H1 (cell line): ENCODE measurements around the gene MGMT. TPM values are rescaled to one million over a fixed set of nuclear protein-coding genes. Genes with fewer than 3 reads are reported as not detected.

Source experiments
- CTCF ChIA-PET: fragments of 300-600 bp; sonication (Branson Sonifier 250); formaldehyde crosslinking; loops from one replicate; lab custom pipeline; 2021; ENCODE audit not compliant: partially characterized antibody; lab: Charles Lee
- POLR2A ChIA-PET: fragments of 300-600 bp; sonication (Branson Sonifier 250); formaldehyde crosslinking; loops from one replicate; lab custom pipeline; 2021; ENCODE audit warnings: inconsistent platforms; ENCODE audit not compliant: partially characterized antibody; lab: Charles Lee
- DNase-seq, 2 experiments: peaks; one replicate each; pipeline versions ENCODE4 v3.0.0 to v3.0.0-alpha.2; 2010 to 2022; ENCODE audit warnings: low spot score in 2 of 2, low read depth in 1 of 2, mixed read lengths in 1 of 2
- FAIRE-seq: peaks from 2 replicates; lab custom pipeline; 2011; peaks lifted over from hg19 to GRCh38; lab: Jason Lieb, UNC
- H2AFZ ChIP-seq: 2 replicates; pipeline ENCODE4 v1.8.1; 2012; ENCODE audit warnings: low read length, inconsistent platforms
- H2AK5ac ChIP-seq: 2 replicates; pipeline ENCODE4 v1.6.1; 2013; ENCODE audit warnings: low read depth, low read length
- H2BK120ac ChIP-seq: replicated peaks from 2 replicates; pipeline ENCODE3; 2013; ENCODE audit warnings: low read depth, low read length, inconsistent platforms
- H2BK12ac ChIP-seq: 2 replicates; pipeline ENCODE4 v1.6.1; 2013; ENCODE audit warnings: low read depth, low read length
- H2BK15ac ChIP-seq: 2 replicates; pipeline ENCODE4 v1.6.1; 2013; ENCODE audit warnings: low read length
- H2BK20ac ChIP-seq: 2 replicates; pipeline ENCODE4 v1.6.1; 2013; ENCODE audit warnings: low read length
- H2BK5ac ChIP-seq: 2 replicates; pipeline ENCODE4 v1.6.1; 2013; ENCODE audit warnings: low read depth, low read length
- H3K14ac ChIP-seq: 2 replicates; pipeline ENCODE4 v1.6.1; 2013; ENCODE audit warnings: inconsistent platforms; ENCODE audit not compliant: insufficient read length
- H3K18ac ChIP-seq: 2 replicates; pipeline ENCODE4 v1.6.1; 2013; ENCODE audit warnings: low read length; ENCODE audit errors: extremely low read depth
- H3K23ac ChIP-seq: 2 replicates; pipeline ENCODE4 v1.6.1; 2013; ENCODE audit warnings: inconsistent platforms; ENCODE audit not compliant: insufficient read length
- H3K23me2 ChIP-seq: 2 replicates; pipeline ENCODE4 v1.6.1; 2013; ENCODE audit warnings: low read depth, low read length
- H3K27ac ChIP-seq: 2 replicates; pipeline ENCODE4 v1.6.1; 2011; ENCODE audit warnings: low read depth, low read length, inconsistent platforms
- H3K27me3 ChIP-seq, 4 experiments: replicated peaks in 1 of 4; 1 replicate in 1 of 4; 2 replicates in 3 of 4; pipeline versions ENCODE4 v1.6.1 to v1.8.1; 2011 to 2013; ENCODE audit warnings: low read length in 3 of 4, mild to moderate bottlenecking in 3 of 4, inconsistent platforms in 2 of 4, mixed read lengths in 2 of 4, moderate library complexity in 1 of 4; ENCODE audit not compliant: control insufficient read depth in 3 of 4, insufficient read depth in 3 of 4; ENCODE audit errors: extremely low read depth in 1 of 4
- H3K36me3 ChIP-seq, 4 experiments: 2 replicates each; pipeline versions ENCODE4 v1.6.1 to v1.8.1; 2011 to 2013; ENCODE audit warnings: mild to moderate bottlenecking in 4 of 4, low read length in 3 of 4, moderate library complexity in 2 of 4, control low read depth in 1 of 4, inconsistent platforms in 1 of 4; ENCODE audit not compliant: insufficient read depth in 4 of 4, control insufficient read depth in 2 of 4
- H3K4ac ChIP-seq: replicated peaks from 2 replicates; pipeline ENCODE3; 2013; ENCODE audit warnings: low read length, low read depth, mixed read lengths, inconsistent platforms; ENCODE audit not compliant: insufficient read length
- H3K4me1 ChIP-seq, 4 experiments: replicated peaks in 1 of 4; 1 replicate in 1 of 4; 2 replicates in 3 of 4; pipeline versions ENCODE4 v1.6.1 to v1.8.1; 2011 to 2013; ENCODE audit warnings: low read length in 3 of 4, inconsistent platforms in 2 of 4, mixed read lengths in 1 of 4; ENCODE audit not compliant: insufficient read depth in 4 of 4, control insufficient read depth in 3 of 4
- H3K4me2 ChIP-seq, 2 experiments: 2 replicates each; pipeline versions ENCODE4 v1.6.1 to v1.8.1; 2011 to 2013; ENCODE audit warnings: low read depth in 2 of 2, low read length in 2 of 2, control low read depth in 1 of 2, inconsistent platforms in 1 of 2, mild to moderate bottlenecking in 1 of 2; ENCODE audit not compliant: insufficient read depth in 1 of 2
- H3K4me3 ChIP-seq, 4 experiments: fragments of 200-600, 300-600 bp in 1 of 4; sonication (generic), shearing (Covaris generic), sonication (Bioruptor Twin) in 1 of 4; 2 replicates each; pipeline versions ENCODE4 v1.5.1 to v1.8.1; 2011 to 2016; ENCODE audit warnings: low read length in 4 of 4, low read depth in 3 of 4, control low read depth in 2 of 4, inconsistent platforms in 2 of 4, mild to moderate bottlenecking in 2 of 4, mixed read lengths in 1 of 4, moderate library complexity in 1 of 4; ENCODE audit not compliant: insufficient read depth in 2 of 4; ENCODE audit errors: extremely low read depth in 1 of 4
- H3K56ac ChIP-seq: replicated peaks from 2 replicates; pipeline ENCODE3; 2013; ENCODE audit warnings: low read depth, mild to moderate bottlenecking, mixed read lengths, low read length, inconsistent platforms; ENCODE audit not compliant: insufficient read length
- H3K79me1 ChIP-seq: 2 replicates; pipeline ENCODE4 v1.6.1; 2013; ENCODE audit warnings: low read depth, low read length, control low read depth
- H3K79me2 ChIP-seq, 2 experiments: 2 replicates each; pipeline versions ENCODE4 v1.6.1 to v1.8.1; 2012 to 2013; ENCODE audit warnings: low read length in 2 of 2, mild to moderate bottlenecking in 2 of 2, inconsistent platforms in 1 of 2; ENCODE audit not compliant: insufficient read depth in 2 of 2, control insufficient read depth in 1 of 2
- H3K9ac ChIP-seq, 4 experiments: replicated peaks in 1 of 4; 1 replicate in 1 of 4; 2 replicates in 3 of 4; pipeline versions ENCODE4 v1.6.1 to v1.8.1; 2011 to 2013; ENCODE audit warnings: low read depth in 3 of 4, low read length in 3 of 4, control low read depth in 2 of 4, mild to moderate bottlenecking in 2 of 4, moderate library complexity in 2 of 4, inconsistent platforms in 1 of 4; ENCODE audit errors: extremely low read depth in 1 of 4
- H3K9me3 ChIP-seq, 2 experiments: 2 replicates each; pipeline versions ENCODE4 v1.6.1 to v1.8.1; 2012 to 2013; ENCODE audit warnings: mild to moderate bottlenecking in 2 of 2, moderate library complexity in 2 of 2, control low read depth in 1 of 2, inconsistent platforms in 1 of 2, low read depth in 1 of 2, low read length in 1 of 2, mixed read lengths in 1 of 2; ENCODE audit not compliant: insufficient read depth in 2 of 2
- H4K20me1 ChIP-seq, 2 experiments: replicated peaks in 1 of 2; 2 replicates each; pipeline versions ENCODE3 to v1.8.1; 2011 to 2013; ENCODE audit warnings: inconsistent platforms in 2 of 2, low read length in 2 of 2, mild to moderate bottlenecking in 1 of 2; ENCODE audit not compliant: insufficient read depth in 2 of 2, control insufficient read depth in 1 of 2
- H4K5ac ChIP-seq: 2 replicates; pipeline ENCODE4 v1.6.1; 2013; ENCODE audit warnings: low read length, low read depth, mixed read lengths, inconsistent platforms; ENCODE audit not compliant: insufficient read length
- H4K8ac ChIP-seq: 2 replicates; pipeline ENCODE4 v1.8.0; 2013; ENCODE audit warnings: mild to moderate bottlenecking, moderate library complexity, low read length, inconsistent platforms; ENCODE audit not compliant: insufficient read depth; ENCODE audit errors: extremely low read depth
- H4K91ac ChIP-seq: replicated peaks from 2 replicates; pipeline ENCODE3; 2013; ENCODE audit warnings: low read length, mixed read lengths, inconsistent platforms; ENCODE audit not compliant: insufficient read length
- BACH1 ChIP-seq: IDR thresholded peaks from 2 replicates; pipeline ENCODE4 v1.6.1; 2012; ENCODE audit warnings: low read length, improper control_type of control experiment
- BRCA1 ChIP-seq: IDR thresholded peaks from 2 replicates; pipeline ENCODE4 v1.6.1; 2012; ENCODE audit warnings: low read depth, low read length, improper control_type of control experiment
- CEBPB ChIP-seq: IDR thresholded peaks from 2 replicates; pipeline ENCODE4 v1.6.1; 2012; ENCODE audit warnings: low read depth, low read length
- CREB1 ChIP-seq: IDR thresholded peaks from 2 replicates; pipeline ENCODE4 v1.6.1; 2012; ENCODE audit warnings: inconsistent platforms
- E2F6 ChIP-seq: IDR thresholded peaks from 2 replicates; pipeline ENCODE4 v1.6.1; 2012; ENCODE audit warnings: inconsistent platforms
- HDAC6 ChIP-seq: IDR thresholded peaks from one replicate; pipeline ENCODE4 v1.7.1; 2012; ENCODE audit warnings: low read depth, mild to moderate bottlenecking, inconsistent platforms, low read length, moderate library complexity
- KDM5A ChIP-seq: fragments of 200-600 bp; IDR thresholded peaks from 2 replicates; pipeline ENCODE4 v1.7.1; 2012; ENCODE audit warnings: mild to moderate bottlenecking, low read length, inconsistent platforms, mixed read lengths
- POU5F1 ChIP-seq: IDR thresholded peaks from 2 replicates; pipeline ENCODE4 v1.6.1; 2011; ENCODE audit warnings: low read depth, mild to moderate bottlenecking, low read length, moderate library complexity
- SAP30 ChIP-seq: fragments of 300-600 bp; sonication (generic); IDR thresholded peaks from 2 replicates; pipeline ENCODE4 v1.7.1; 2012; ENCODE audit warnings: low read length, moderate library complexity, mild to moderate bottlenecking, inconsistent platforms; ENCODE audit not compliant: insufficient read depth, insufficient replicate concordance
- USF2 ChIP-seq: IDR thresholded peaks from 2 replicates; pipeline ENCODE4 v1.6.1; 2011; ENCODE audit warnings: low read length, improper control_type of control experiment
- YY1 ChIP-seq: IDR thresholded peaks from 2 replicates; pipeline ENCODE4 v1.6.1; 2011; ENCODE audit warnings: low read depth, mild to moderate bottlenecking, low read length
- WGBS, 2 experiments: shearing (Covaris generic) in 1 of 2; methylation state at CpG; one replicate each; pipeline versions ENCODE4 v1.1.6 to v1.1.7; 2013 to 2015; ENCODE audit warnings: low lambda C conversion rate in 2 of 2, mixed read lengths in 2 of 2, inconsistent platforms in 1 of 2, low coverage in 1 of 2, missing lambda C conversion rate in 1 of 2; ENCODE audit not compliant: insufficient replicate concordance in 2 of 2, insufficient coverage in 1 of 2, insufficient read length in 1 of 2; ENCODE audit errors: extremely low coverage in 1 of 2, missing lambda C conversion rate in 1 of 2; 5-methylcytosine and 5-hydroxymethylcytosine counted together
- polyA plus RNA-seq, 7 experiments: library from polyadenylated mRNA; depleted of rRNA in 3 of 7; stranded (reverse) in 5 of 7; unstranded in 2 of 7; fragments of >200 nt in 5 of 7; fragments of 200-250 nt in 2 of 7; gene quantifications; 1 replicate in 5 of 7; 2 replicates in 1 of 7; 4 replicates in 1 of 7; pipeline versions ENCODE4 v1.2.1 to v1.2.3, GENCODE V29; 2011 to 2013; ENCODE audit warnings: missing spikeins in 2 of 7, mixed read lengths in 2 of 7
- total RNA-seq: library from RNA; stranded (reverse); fragmentation: NEBNext Ultra II Directional; extraction: Animal tissue kit (Norgen Biotek cat#: 25700); gene quantifications from 2 replicates; pipeline ENCODE4 v1.2.1, GENCODE V29; 2021

The MGMT gene
- total and polyA plus RNA-seq, 2 of the 8 experiments (the other 6 are each of a cell fraction or from before 2014, with no cell fraction given), result 9.9 to 10.7 TPM

GRCh38 chr10:129532838-129533237 is 65.8 kb downstream of the MGMT start:
- no peak overlapping the region for H3K9ac ChIP-seq
- H3K79me1 ChIP-seq, result no peaks in the 10 kb centered on the region; the same call in 1 of the 2 replicates
- no peak for TF ChIP-seq CEBPB
- TF ChIP-seq CREB1, result no peak
- TF ChIP-seq KDM5A, result no peak
- TF ChIP-seq YY1, result no peak
- TF ChIP-seq POU5F1, result no peak
- no peak for TF ChIP-seq USF2
- TF ChIP-seq HDAC6, result no peak
- no peak for TF ChIP-seq SAP30
- TF ChIP-seq E2F6, result no peak
- TF ChIP-seq BACH1, result no peak
- no peak for TF ChIP-seq BRCA1
- peak overlapping the region; percentile 94 for H2BK12ac ChIP-seq
- no peak overlapping the region for H2AFZ ChIP-seq
- H4K8ac ChIP-seq, result no peak overlapping the region
- peak overlapping the region; percentile 11 for H2AK5ac ChIP-seq
- DNase-seq (no peak), FAIRE-seq (no peak)
- H3K4ac ChIP-seq, result no peak overlapping the region
- no peaks in the 10 kb centered on the region for H3K9me3 ChIP-seq
- CTCF ChIA-PET, result interaction anchor here (1.1 to 1.3 kb wide), 2 partner anchors 11 to 126 kb away, joined by 4 read pairs; no protein-coding TSS in a partner anchor
- H2BK15ac ChIP-seq, result peak overlapping the region; percentile 77; the same call in 1 of the 2 replicates
- H3K56ac ChIP-seq, result no peak overlapping the region
- H3K4me2 ChIP-seq, result no peak overlapping the region
- no peaks in the 10 kb centered on the region for H3K27me3 ChIP-seq
- H4K20me1 ChIP-seq, result no peaks in the 10 kb centered on the region
- no peak overlapping the region for H4K5ac ChIP-seq
- H3K79me2 ChIP-seq, result no peaks in the 10 kb centered on the region
- 95% methylated on average over 12 of the region's 12 CpGs; no CpG with 5 or more reads in 1 of the 2 experiments for WGBS, 2 experiments
- peak overlapping the region; percentile 41 for H4K91ac ChIP-seq
- peaks cover 0 to 13% (median 7%) of the 10 kb centered on the region in 4 experiments; a peak in 6 of 7 replicates for H3K4me1 ChIP-seq
- no peak overlapping the region for H3K27ac ChIP-seq
- H3K23me2 ChIP-seq, result no peaks in the 10 kb centered on the region
- no peak overlapping the region for H3K23ac ChIP-seq
- H3K4me3 ChIP-seq, result no peak overlapping the region
- H3K14ac ChIP-seq, result no peak overlapping the region
- peak overlapping the region; percentile 41 for H2BK5ac ChIP-seq
- H3K36me3 ChIP-seq, result no peaks in the 10 kb centered on the region
- H3K18ac ChIP-seq, result no peak overlapping the region
- H2BK120ac ChIP-seq, result peak overlapping the region; percentile 55
- 0 out of 2 replicates have a peak overlapping the region, but pooled peaks have one; percentile 48 for H2BK20ac ChIP-seq
- POLR2A ChIA-PET, result no interaction called here
